ENCODE results near the gene KCTD21. TPM values are rescaled to one million over a fixed set of nuclear protein-coding genes. Genes with fewer than 3 reads are reported as not detected.

Gene KCTD21
- total and polyA plus RNA-seq, 2 of the 4 experiments (the other 2 are of a cell fraction): 12.2 to 12.5 TPM

DNA sequence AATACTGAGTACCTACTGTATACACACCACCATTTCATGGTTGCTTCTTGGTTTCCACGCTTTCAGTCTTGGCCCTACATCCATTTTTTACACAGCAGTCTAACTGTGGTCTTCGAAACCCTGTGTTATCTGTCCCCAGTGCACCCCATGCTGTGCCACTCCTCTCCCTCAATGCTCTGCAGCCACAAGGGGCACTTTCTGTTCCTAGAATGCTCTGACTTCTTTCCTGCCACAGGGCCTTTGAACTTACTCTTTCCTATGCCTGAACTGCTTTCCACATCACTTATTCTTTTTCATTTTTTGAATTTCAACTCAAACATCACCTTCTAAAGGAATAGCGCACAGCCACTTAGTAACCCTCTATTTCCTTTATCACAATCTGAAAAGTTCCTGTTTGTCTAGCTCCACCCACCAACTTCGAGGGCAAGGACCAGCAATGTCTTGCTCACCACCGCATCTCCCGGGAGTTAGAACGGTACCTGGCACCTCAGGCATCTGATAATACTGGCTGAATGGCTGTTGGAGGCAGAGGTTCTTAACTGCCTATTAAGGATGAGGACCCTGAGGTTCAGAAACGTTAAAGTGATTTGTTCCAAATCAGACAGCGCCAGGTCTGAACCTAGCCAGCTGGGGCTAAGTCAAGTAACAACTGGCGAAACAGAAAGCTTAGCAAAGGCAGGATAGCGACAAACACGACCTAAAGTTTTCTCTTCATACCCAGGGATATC, 49.6 kb downstream of the KCTD21 start (continued):
- TF ChIP-seq POLR2A (IDR thresholded peaks at IDR 0.05; ENCODE audit: low read depth, low read length): no peak; the same call in 1 of the 2 replicates
- TF ChIP-seq SMC3 (IDR thresholded peaks at IDR 0.05; ENCODE audit: low read depth, low read length): no peak

DNA sequence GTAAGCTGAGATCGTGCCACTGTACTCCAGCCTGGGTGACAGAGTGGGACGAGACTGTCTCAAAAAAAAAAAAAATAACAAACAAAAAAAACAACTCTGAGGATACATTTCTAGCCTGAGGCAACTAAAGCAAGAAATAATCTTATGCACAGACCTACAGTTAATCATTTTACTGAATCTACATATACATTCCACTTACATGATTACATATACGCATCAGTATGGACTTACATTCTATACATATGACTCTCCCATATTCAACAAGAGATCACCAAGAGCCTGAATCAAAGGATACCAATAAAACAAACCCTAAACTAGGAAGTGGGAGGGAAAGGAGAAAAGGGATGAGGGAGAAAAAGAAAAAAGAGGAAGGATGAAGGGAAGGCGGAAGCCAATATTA, 50.1 kb downstream of the KCTD21 start:
- H3K9me3 ChIP-seq (ENCODE audit: control insufficient read depth, insufficient read depth, low read length): no peaks in the 10 kb centered on the region
- peaks cover 2% of the 10 kb centered on the region; the same call in 1 of the 2 replicates for H3K4me1 ChIP-seq (ENCODE audit: control insufficient read depth, insufficient read depth, low read length)
- H2BK5ac ChIP-seq (ENCODE audit: low read depth, low read length, poor library complexity, severe bottlenecking): no peak overlapping the region
- H3K9ac ChIP-seq (ENCODE audit: low read depth, low read length): no peak overlapping the region
- no peak overlapping the region for H2BK20ac ChIP-seq (ENCODE audit: low read depth, low read length)
- no peak overlapping the region for H2BK15ac ChIP-seq (ENCODE audit: low read depth, low read length)
- H2AK9ac ChIP-seq (replicated peaks; ENCODE audit: low read depth, low read length, poor library complexity): no peak overlapping the region
- no peak overlapping the region for H2BK120ac ChIP-seq (ENCODE audit: low read depth, low read length)
- no peak overlapping the region for H4K91ac ChIP-seq (ENCODE audit: insufficient read depth, low read depth, low read length)
- H3K14ac ChIP-seq (replicated peaks; ENCODE audit: low read depth, low read length): no peak overlapping the region
- H2AFZ ChIP-seq (replicated peaks; ENCODE audit: low read length, poor library complexity): no peak overlapping the region
- H4K20me1 ChIP-seq (ENCODE audit: insufficient read depth, low read length): no peaks in the 10 kb centered on the region
- peaks cover 20 to 38% of the 10 kb centered on the region in 2 experiments for H3K79me1 ChIP-seq (ENCODE audit: low read depth in 1 of 2, low read length in 2 of 2)
- ChIA-PET POLR2A (ENCODE audit: unreplicated experiment) (interaction anchor here (0.6 kb wide), 1 partner anchor 850 kb away, joined by 3 read pairs; no protein-coding TSS in a partner anchor), CTCF (no interaction called here)
- no peak for ATAC-seq (ENCODE audit: low read depth)
- intact Hi-C loops (cut with micrococcal nuclease): no loop called here
- 90% methylated on average over 2 of the region's 4 CpGs; no CpG with 5 or more reads in 1 of the 2 experiments for WGBS, 2 experiments (ENCODE audit: extremely low coverage in 2 of 2, insufficient read length in 1 of 2)
- peak overlapping the region; percentile 98 for H3K4me2 ChIP-seq (ENCODE audit: low read depth, low read length)
- H3K18ac ChIP-seq (ENCODE audit: low read depth, low read length): no peak overlapping the region
- H3K9me1 ChIP-seq (ENCODE audit: insufficient read depth, low read length): no peaks in the 10 kb centered on the region
- no peaks in the 10 kb centered on the region for H3K36me3 ChIP-seq (ENCODE audit: control insufficient read depth, insufficient read depth, low read length)
- DNase-seq: peak; percentile 16
- no peak overlapping the region for H3K23ac ChIP-seq (ENCODE audit: low read depth, low read length)
- no peak overlapping the region for H3K27ac ChIP-seq (ENCODE audit: insufficient read depth, low read length)
- H3K4ac ChIP-seq (ENCODE audit: low read depth, low read length): no peak overlapping the region; the same call in 1 of the 2 replicates
- no TSS peak for BruUV-seq (replicated peaks)
- no peak overlapping the region for H3K56ac ChIP-seq (ENCODE audit: extremely low read depth, insufficient read depth, low read length)
- in situ Hi-C loops (cut with MboI; ENCODE audit: low sequenced_read_pairs): loop anchor here (10.0 kb wide), 1 partner anchor 277 kb away; the partner anchor contains the start of gene GAB2
- H3K4me3 ChIP-seq (ENCODE audit: insufficient read depth, low read depth, low read length): 0 out of 2 replicates have a peak overlapping the region, but pooled peaks have one; percentile 69
- H4K8ac ChIP-seq (ENCODE audit: low read depth in 2 of 2, low read length in 2 of 2): peak overlapping the region; percentile 96 to 98; a peak in 3 of 4 replicates
- H4K5ac ChIP-seq (ENCODE audit: low read depth, low read length): peak overlapping the region; percentile 55; the same call in 1 of the 2 replicates
- dilution Hi-C loops (cut with HindIII; ENCODE audit: low sequenced_read_pairs, unreplicated experiment): no loop called here
- H3K27me3 ChIP-seq (ENCODE audit: control insufficient read depth, insufficient read depth, low read length): no peaks in the 10 kb centered on the region
- H2AK5ac ChIP-seq (ENCODE audit: low read depth, low read length): no peak overlapping the region
- TF ChIP-seq, protein P1, sequence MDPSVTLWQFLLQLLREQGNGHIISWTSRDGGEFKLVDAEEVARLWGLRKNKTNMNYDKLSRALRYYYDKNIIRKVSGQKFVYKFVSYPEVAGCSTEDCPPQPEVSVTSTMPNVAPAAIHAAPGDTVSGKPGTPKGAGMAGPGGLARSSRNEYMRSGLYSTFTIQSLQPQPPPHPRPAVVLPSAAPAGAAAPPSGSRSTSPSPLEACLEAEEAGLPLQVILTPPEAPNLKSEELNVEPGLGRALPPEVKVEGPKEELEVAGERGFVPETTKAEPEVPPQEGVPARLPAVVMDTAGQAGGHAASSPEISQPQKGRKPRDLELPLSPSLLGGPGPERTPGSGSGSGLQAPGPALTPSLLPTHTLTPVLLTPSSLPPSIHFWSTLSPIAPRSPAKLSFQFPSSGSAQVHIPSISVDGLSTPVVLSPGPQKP (IDR thresholded peaks at IDR 0.05; ENCODE audit: borderline replicate concordance, low read depth, low read length): no peak
- TF ChIP-seq BHLHE40 (IDR thresholded peaks at IDR 0.05; ENCODE audit: low read depth, low read length) (no peak), RFX5 (IDR thresholded peaks at IDR 0.05; ENCODE audit: low read depth, low read length) (no peak), RCOR1 (IDR thresholded peaks at IDR 0.05; ENCODE audit: insufficient replicate concordance, low read length) (no peak), MAZ (IDR thresholded peaks at IDR 0.05; ENCODE audit: borderline replicate concordance, low read depth, low read length) (no peak), MXI1 (IDR thresholded peaks at IDR 0.05; ENCODE audit: borderline replicate concordance, low read depth, low read length) (no peak), CEBPB (IDR thresholded peaks at IDR 0.05; ENCODE audit: low read depth, low read length) (no peak), SMC3 (IDR thresholded peaks at IDR 0.05; ENCODE audit: low read depth, low read length) (no peak), NFE2L2 (IDR thresholded peaks at IDR 0.05; ENCODE audit: low read depth, low read length) (no peak), RAD21 (IDR thresholded peaks at IDR 0.05; ENCODE audit: low read length) (no peak), FOS (IDR thresholded peaks at IDR 0.05; ENCODE audit: low read depth, low read length) (no peak), POLR2A (IDR thresholded peaks at IDR 0.05; ENCODE audit: low read depth, low read length) (no peak), CHD1 (IDR thresholded peaks at IDR 0.05; ENCODE audit: low read depth, low read length) (no peak)
- TF ChIP-seq, protein P2, sequence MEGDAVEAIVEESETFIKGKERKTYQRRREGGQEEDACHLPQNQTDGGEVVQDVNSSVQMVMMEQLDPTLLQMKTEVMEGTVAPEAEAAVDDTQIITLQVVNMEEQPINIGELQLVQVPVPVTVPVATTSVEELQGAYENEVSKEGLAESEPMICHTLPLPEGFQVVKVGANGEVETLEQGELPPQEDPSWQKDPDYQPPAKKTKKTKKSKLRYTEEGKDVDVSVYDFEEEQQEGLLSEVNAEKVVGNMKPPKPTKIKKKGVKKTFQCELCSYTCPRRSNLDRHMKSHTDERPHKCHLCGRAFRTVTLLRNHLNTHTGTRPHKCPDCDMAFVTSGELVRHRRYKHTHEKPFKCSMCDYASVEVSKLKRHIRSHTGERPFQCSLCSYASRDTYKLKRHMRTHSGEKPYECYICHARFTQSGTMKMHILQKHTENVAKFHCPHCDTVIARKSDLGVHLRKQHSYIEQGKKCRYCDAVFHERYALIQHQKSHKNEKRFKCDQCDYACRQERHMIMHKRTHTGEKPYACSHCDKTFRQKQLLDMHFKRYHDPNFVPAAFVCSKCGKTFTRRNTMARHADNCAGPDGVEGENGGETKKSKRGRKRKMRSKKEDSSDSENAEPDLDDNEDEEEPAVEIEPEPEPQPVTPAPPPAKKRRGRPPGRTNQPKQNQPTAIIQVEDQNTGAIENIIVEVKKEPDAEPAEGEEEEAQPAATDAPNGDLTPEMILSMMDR (conservative IDR thresholded peaks at IDR 0.05; ENCODE audit: low read depth, low read length): no peak
